Ovary (tissue), 3 donors: Measurements from ENCODE around the gene AP1B1.

ENCODE experiments used
- CTCF ChIP-seq, 3 donors: fragments of 450-650 bp in 2 of 3; fragments of 200-600 bp in 1 of 3; IDR thresholded peaks; one replicate each; pipeline versions ENCODE4 v1.5.1 to v1.8.0; 2016 to 2022; ENCODE audit warnings: antibody characterized with exemption in 3 of 3, mild to moderate bottlenecking in 1 of 3
- EP300 ChIP-seq: sonication (generic); formaldehyde crosslinking; IDR thresholded peaks from one replicate; pipeline ENCODE4 v1.6.1; 2017; ENCODE audit warnings: antibody characterized with exemption
- POLR2A ChIP-seq: fragments of 450-650 bp; IDR thresholded peaks from one replicate; pipeline ENCODE4 v1.6.1; 2017; ENCODE audit warnings: antibody characterized with exemption, mild to moderate bottlenecking, moderate library complexity
- donor health status: DM: no; HTN: no; CAD: no.

DNA sequence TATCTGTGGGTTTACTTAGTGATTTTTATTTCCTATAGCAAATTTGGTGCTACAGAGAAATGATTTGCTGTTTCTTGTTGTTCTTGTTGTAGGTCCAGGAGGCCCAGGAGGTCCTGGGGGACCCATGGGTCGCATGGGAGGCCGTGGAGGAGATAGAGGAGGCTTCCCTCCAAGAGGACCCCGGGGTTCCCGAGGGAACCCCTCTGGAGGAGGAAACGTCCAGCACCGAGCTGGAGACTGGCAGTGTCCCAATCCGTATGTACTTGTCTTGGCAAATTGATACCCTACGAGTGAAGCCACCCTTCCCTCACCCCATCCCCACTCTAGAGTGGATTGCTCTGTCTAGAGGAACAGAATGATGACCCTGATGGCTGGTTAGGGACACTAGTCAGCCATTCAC, 89.7 kb downstream of the AP1B1 start:
- no peak for TF ChIP-seq CTCF (IDR thresholded peaks at IDR 0.05)
- no peak for TF ChIP-seq EP300
- no peak for TF ChIP-seq POLR2A
